Tibial artery (tissue), 4 donors: ENCODE results near the gene GAL3ST3.
"Not testable (repeated sequence)": the region's sequence is repeated elsewhere in the genome, so short reads cannot be mapped to it uniquely, and the experiment has no call there.

Source experiments
- DNase-seq, 2 donors: peaks; one replicate each; pipeline ENCODE4 v3.0.0-alpha.2; 2019
- H3K27ac ChIP-seq, 2 donors: fragments of 200-600 bp; sonication (generic) in 1 of 2; 1 replicate in 1 of 2; 2 replicates in 1 of 2; pipeline ENCODE4 v1.5.1; 2018 to 2019; ENCODE audit warnings: mild to moderate bottlenecking in 1 of 2
- H3K27me3 ChIP-seq, 2 donors: fragments of 200-600 bp; sonication (generic) in 1 of 2; one replicate each; pipeline versions ENCODE4 v1.5.1 to v1.6.0; 2016 to 2019
- H3K36me3 ChIP-seq, 3 donors: fragments of 200-600 bp; sonication (generic) in 2 of 3; one replicate each; pipeline ENCODE4 v1.5.1; 2016 to 2019; ENCODE audit warnings: mild to moderate bottlenecking in 2 of 3
- H3K4me1 ChIP-seq, 4 donors: fragments of 200-600 bp; sonication (generic) in 2 of 4; 1 replicate in 3 of 4; 2 replicates in 1 of 4; pipeline ENCODE4 v1.5.1; 2016 to 2019
- H3K4me3 ChIP-seq, 2 donors: fragments of 200-600 bp; sonication (generic) in 1 of 2; 1 replicate in 1 of 2; 2 replicates in 1 of 2; pipeline ENCODE4 v1.5.1; 2018 to 2019; ENCODE audit warnings: mild to moderate bottlenecking in 2 of 2
- H3K9me3 ChIP-seq, 3 donors: fragments of 200-600 bp; sonication (generic) in 1 of 3; one replicate each; pipeline ENCODE4 v1.5.1; 2016 to 2019
- intact Hi-C: fragments of 100-400 bp; cut with DNase I; formaldehyde crosslinking; loops from one replicate; pipeline ENCODE4 v1.15.0; 2023; ENCODE audit warnings: low total_unique reads
- TF ChIP-seq, protein P1 (sequence below), 2 experiments: fragments of 200-600 bp in 1 of 2; fragments of 450-650 bp in 1 of 2; IDR thresholded peaks; one replicate each; pipeline ENCODE4 v1.5.1; 2017 to 2019; ENCODE audit warnings: antibody characterized with exemption in 2 of 2, mild to moderate bottlenecking in 1 of 2, moderate library complexity in 1 of 2

Gene GAL3ST3

GRCh38 chr11:66026017-66026529, 22.9 kb downstream of the GAL3ST3 start, which contains the start of gene CATSPER1:
Gene CATSPER1 (minus strand): TSS chr11:66026479. CDS start chr11:66026379, 100 bp downstream.
- H3K4me1 ChIP-seq: peaks cover 0 to 20% (median 19%) of the 10 kb centered on the region in 4 donors
- intact Hi-C loops: no loop called here
- H3K36me3 ChIP-seq: no peaks in the 10 kb centered on the region
- no peak within 1 kb of the TSS for H3K4me3 ChIP-seq
- H3K9me3 ChIP-seq: no peaks in the 10 kb centered on the region
- no peak for DNase-seq
- TF ChIP-seq, protein P1, sequence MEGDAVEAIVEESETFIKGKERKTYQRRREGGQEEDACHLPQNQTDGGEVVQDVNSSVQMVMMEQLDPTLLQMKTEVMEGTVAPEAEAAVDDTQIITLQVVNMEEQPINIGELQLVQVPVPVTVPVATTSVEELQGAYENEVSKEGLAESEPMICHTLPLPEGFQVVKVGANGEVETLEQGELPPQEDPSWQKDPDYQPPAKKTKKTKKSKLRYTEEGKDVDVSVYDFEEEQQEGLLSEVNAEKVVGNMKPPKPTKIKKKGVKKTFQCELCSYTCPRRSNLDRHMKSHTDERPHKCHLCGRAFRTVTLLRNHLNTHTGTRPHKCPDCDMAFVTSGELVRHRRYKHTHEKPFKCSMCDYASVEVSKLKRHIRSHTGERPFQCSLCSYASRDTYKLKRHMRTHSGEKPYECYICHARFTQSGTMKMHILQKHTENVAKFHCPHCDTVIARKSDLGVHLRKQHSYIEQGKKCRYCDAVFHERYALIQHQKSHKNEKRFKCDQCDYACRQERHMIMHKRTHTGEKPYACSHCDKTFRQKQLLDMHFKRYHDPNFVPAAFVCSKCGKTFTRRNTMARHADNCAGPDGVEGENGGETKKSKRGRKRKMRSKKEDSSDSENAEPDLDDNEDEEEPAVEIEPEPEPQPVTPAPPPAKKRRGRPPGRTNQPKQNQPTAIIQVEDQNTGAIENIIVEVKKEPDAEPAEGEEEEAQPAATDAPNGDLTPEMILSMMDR (IDR thresholded peaks at IDR 0.05): no peak
- no peak within 1 kb of the TSS for H3K27ac ChIP-seq
- no peaks in the 10 kb centered on the region for H3K27me3 ChIP-seq

DNA sequence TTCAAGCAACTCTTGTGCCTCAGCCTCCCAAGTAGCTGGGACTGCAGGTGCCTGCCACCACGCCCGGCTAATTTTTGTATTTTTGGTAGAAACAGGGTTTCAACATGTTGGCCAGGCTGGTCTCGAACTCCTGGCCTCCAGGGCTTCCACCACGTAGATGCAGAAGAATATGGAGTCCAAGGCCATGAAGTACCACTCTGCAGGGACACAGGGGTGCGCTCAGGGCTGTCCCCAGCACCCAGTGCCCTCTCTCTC, 25.8 kb downstream of the GAL3ST3 start:
- not testable (repeated sequence) for H3K4me3 ChIP-seq, H3K36me3 ChIP-seq, H3K27me3 ChIP-seq, H3K27ac ChIP-seq, DNase-seq, H3K9me3 ChIP-seq
- intact Hi-C loops: loop anchor here (5.0 kb wide), 1 partner anchor 36 kb away; no protein-coding TSS in a partner anchor
- H3K4me1 ChIP-seq: peaks cover 0 to 27% (median 23%) of the 10 kb centered on the region in 4 donors

GRCh38 chr11:66022401-66023185, 26.4 kb downstream of the GAL3ST3 start:
- DNase-seq: peak; percentile 62 to 85
- intact Hi-C loops: loop anchor here (5.0 kb wide), 1 partner anchor 35 kb away; no protein-coding TSS in a partner anchor
- Histone ChIP-seq H3K27me3 (no peaks in the 10 kb centered on the region), H3K4me3 (peak overlapping the region; percentile 12 to 30), H3K9me3 (no peaks in the 10 kb centered on the region), H3K4me1 (peaks cover 0 to 27% (median 23%) of the 10 kb centered on the region in 4 donors), H3K27ac (peak overlapping the region in 1 of 2 donors; percentile 34), H3K36me3 (no peaks in the 10 kb centered on the region)
- TF ChIP-seq, protein P1 (IDR thresholded peaks at IDR 0.05): peak; percentile 97 to 99

GRCh38 chr11:66020618-66021357, 28.2 kb downstream of the GAL3ST3 start:
- intact Hi-C loops: loop anchor here (1.0 to 5.0 kb wide), 2 partner anchors 19 to 33 kb away; no protein-coding TSS in a partner anchor
- Histone ChIP-seq H3K4me3 (no peak overlapping the region), H3K27ac (peak overlapping the region; percentile 34 to 52), H3K9me3 (no peaks in the 10 kb centered on the region), H3K4me1 (peaks cover 0 to 45% (median 38%) of the 10 kb centered on the region in 4 donors), H3K36me3 (no peaks in the 10 kb centered on the region), H3K27me3 (no peaks in the 10 kb centered on the region)
- TF ChIP-seq, protein P1 (IDR thresholded peaks at IDR 0.05): no peak
- DNase-seq: peak; percentile 39 to 78

GRCh38 chr11:66020212-66020611, 28.7 kb downstream of the GAL3ST3 start:
- intact Hi-C loops: loop anchor here (5.0 kb wide), 1 partner anchor 33 kb away; no protein-coding TSS in a partner anchor
- H3K4me1 ChIP-seq: peaks cover 0 to 51% (median 43%) of the 10 kb centered on the region in 4 donors
- no peak overlapping the region for H3K4me3 ChIP-seq
- H3K36me3 ChIP-seq: no peaks in the 10 kb centered on the region
- no peaks in the 10 kb centered on the region for H3K27me3 ChIP-seq
- DNase-seq: no peak
- TF ChIP-seq, protein P1 (IDR thresholded peaks at IDR 0.05): no peak
- no peaks in the 10 kb centered on the region for H3K9me3 ChIP-seq
- H3K27ac ChIP-seq: peak overlapping the region; percentile 34 to 52
